Brain microvascular endothelial cell (primary cell): Measurements from ENCODE around the gene GRIA1.

ENCODE experiments used
- DNase-seq: peaks from one replicate; pipeline ENCODE4 v3.0.0-alpha.2; 2020
- H3K27ac ChIP-seq: fragments of 250-450 bp; sonication (Bioruptor Pico); 2 replicates; pipeline ENCODE4 v1.5.1; 2020; ENCODE audit warnings: mild to moderate bottlenecking, moderate library complexity
- H3K27me3 ChIP-seq: fragments of 250-450 bp; sonication (Bioruptor Pico); replicated peaks from 2 replicates; pipeline ENCODE4 v1.5.1; 2020; ENCODE audit warnings: mild to moderate bottlenecking
- H3K36me3 ChIP-seq: fragments of 250-450 bp; sonication (Bioruptor Pico); replicated peaks from 2 replicates; pipeline ENCODE4 v1.5.1; 2020; ENCODE audit warnings: mild to moderate bottlenecking
- H3K4me3 ChIP-seq: 2 replicates; pipeline ENCODE4 v1.5.1; 2011; ENCODE audit warnings: low read depth, mild to moderate bottlenecking, control low read depth, low read length, moderate library complexity
- CTCF ChIP-seq: IDR thresholded peaks from 2 replicates; pipeline ENCODE4 v1.5.1; 2011; ENCODE audit warnings: low read depth, mild to moderate bottlenecking, moderate library complexity, low read length, control low read depth, inconsistent platforms; ENCODE audit errors: missing control alignments
- in situ Hi-C: cut with HindIII; loops from 2 replicates; pipeline ENCODE4 v1.10.0; 2017; ENCODE audit warnings: low sequenced_read_pairs, low pct_ligation_motif_present

The GRIA1 gene

GRCh38 chr5:153745778-153746395, 255.4 kb downstream of the GRIA1 start:
- in situ Hi-C loops, result no loop called here
- H3K36me3 ChIP-seq, result no peaks in the 10 kb centered on the region
- DNase-seq, result no peak
- H3K27me3 ChIP-seq, result no peaks in the 10 kb centered on the region
- H3K4me3 ChIP-seq, result no peak overlapping the region
- no peak for TF ChIP-seq CTCF
- no peak overlapping the region for H3K27ac ChIP-seq

GRCh38 chr5:153746440-153746839, 256.0 kb downstream of the GRIA1 start:
- in situ Hi-C loops, result no loop called here
- no peak overlapping the region for H3K4me3 ChIP-seq

GRCh38 chr5:153748823-153749222, 258.4 kb downstream of the GRIA1 start:
- TF ChIP-seq CTCF, result no peak
- H3K36me3 ChIP-seq, result no peaks in the 10 kb centered on the region
- in situ Hi-C loops, result no loop called here
- no peak overlapping the region for H3K4me3 ChIP-seq
- no peak overlapping the region for H3K27ac ChIP-seq
- no peak for DNase-seq
- H3K27me3 ChIP-seq, result no peaks in the 10 kb centered on the region

More at GRCh38 chr5:153746440-153746839, 256.0 kb downstream of the GRIA1 start:
- no peak for TF ChIP-seq CTCF
- DNase-seq, result no peak
- Histone ChIP-seq H3K27me3 (no peaks in the 10 kb centered on the region), H3K27ac (no peak overlapping the region), H3K36me3 (no peaks in the 10 kb centered on the region)

- in situ Hi-C loops, result no loop called here
- no peaks in the 10 kb centered on the region for H3K27me3 ChIP-seq
- H3K36me3 ChIP-seq, result no peaks in the 10 kb centered on the region
- no peak overlapping the region for H3K4me3 ChIP-seq
- no peak overlapping the region for H3K27ac ChIP-seq
- no peak for DNase-seq
- TF ChIP-seq CTCF, result no peak
Measured at GRCh38 chr5:153749960-153750359, 259.5 kb downstream of the GRIA1 start.

GRCh38 chr5:153751251-153751650, 260.8 kb downstream of the GRIA1 start:
- no peaks in the 10 kb centered on the region for H3K36me3 ChIP-seq
- in situ Hi-C loops, result no loop called here
- H3K4me3 ChIP-seq, result no peak overlapping the region
- DNase-seq, result no peak
- no peak for TF ChIP-seq CTCF
- no peak overlapping the region for H3K27ac ChIP-seq
- no peaks in the 10 kb centered on the region for H3K27me3 ChIP-seq

- H3K27ac ChIP-seq, result no peak overlapping the region
- no peak overlapping the region for H3K4me3 ChIP-seq
- no peaks in the 10 kb centered on the region for H3K36me3 ChIP-seq
- no peak for TF ChIP-seq CTCF
- H3K27me3 ChIP-seq, result no peaks in the 10 kb centered on the region
- no peak for DNase-seq
- in situ Hi-C loops, result no loop called here
Measured at GRCh38 chr5:153752890-153753289, 262.4 kb downstream of the GRIA1 start.
